ENCODE results near the gene SHISA6. TPM values are rescaled to one million over a fixed set of nuclear protein-coding genes. Genes with fewer than 3 reads are reported as not detected.

SHISA6 gene
- total RNA-seq, 4 donors from 2014 or later: 0.14 to 4.2 (median 0.32) TPM; not detected in 1

GRCh38 chr17:11538366-11538765, 297.4 kb downstream of the SHISA6 start:
- Histone ChIP-seq H3K9me3 (no peaks in the 10 kb centered on the region), H3K4me1 (no peaks in the 10 kb centered on the region), H3K36me3 (no peaks in the 10 kb centered on the region), H3K27ac (no peak overlapping the region), H3K4me3 (no peak overlapping the region), H3K27me3 (no peaks in the 10 kb centered on the region)
- WGBS, 2 donors (ENCODE audit: low coverage in 1 of 2): 55 to 83% methylated on average over 2 to 5 of the region's 5 CpGs
- TF ChIP-seq EP300 (IDR thresholded peaks at IDR 0.05; ENCODE audit: low read depth) (no peak), POLR2A (IDR thresholded peaks at IDR 0.05) (no peak), CTCF (IDR thresholded peaks at IDR 0.05) (no peak), POLR2AphosphoS5 (IDR thresholded peaks at IDR 0.05) (no peak)
- intact Hi-C loops (cut with DNase I; ENCODE audit: low total_unique reads) (no loop called here), in situ Hi-C loops (cut with MboI; ENCODE audit: low pct_ligation_motif_present in 1 of 4, low pct_unique_long_range_greater_than_20kb in 1 of 4, low sequenced_read_pairs in 3 of 4) (no loop called here)
- no peak for DNase-seq

GRCh38 chr17:11539637-11540036, 298.6 kb downstream of the SHISA6 start:
- H3K4me1 ChIP-seq: no peaks in the 10 kb centered on the region
- no peak for DNase-seq
- no peaks in the 10 kb centered on the region for H3K27me3 ChIP-seq
- H3K4me3 ChIP-seq: no peak overlapping the region
- no peak overlapping the region for H3K27ac ChIP-seq
- no peaks in the 10 kb centered on the region for H3K9me3 ChIP-seq
- H3K36me3 ChIP-seq: no peaks in the 10 kb centered on the region
- TF ChIP-seq POLR2A (IDR thresholded peaks at IDR 0.05): no peak
- no peak for TF ChIP-seq EP300 (IDR thresholded peaks at IDR 0.05; ENCODE audit: low read depth)
- TF ChIP-seq POLR2AphosphoS5 (IDR thresholded peaks at IDR 0.05): no peak
- intact Hi-C loops (cut with DNase I; ENCODE audit: low total_unique reads): no loop called here
- in situ Hi-C loops (cut with MboI; ENCODE audit: low pct_ligation_motif_present in 1 of 4, low pct_unique_long_range_greater_than_20kb in 1 of 4, low sequenced_read_pairs in 3 of 4): no loop called here
- 80 to 100% methylated on average over 1 to 7 of the region's 7 CpGs for WGBS, 2 donors (ENCODE audit: low coverage in 1 of 2)

GRCh38 chr17:11545002-11545401, 304.0 kb downstream of the SHISA6 start:
- TF ChIP-seq POLR2AphosphoS5 (IDR thresholded peaks at IDR 0.05) (no peak), EP300 (IDR thresholded peaks at IDR 0.05; ENCODE audit: low read depth) (no peak), CTCF (IDR thresholded peaks at IDR 0.05) (no peak), POLR2A (IDR thresholded peaks at IDR 0.05) (no peak)
- in situ Hi-C loops (cut with MboI; ENCODE audit: low pct_ligation_motif_present in 1 of 4, low pct_unique_long_range_greater_than_20kb in 1 of 4, low sequenced_read_pairs in 3 of 4): no loop called here
- Histone ChIP-seq H3K27me3 (no peaks in the 10 kb centered on the region), H3K27ac (no peak overlapping the region), H3K36me3 (no peaks in the 10 kb centered on the region), H3K9me3 (no peaks in the 10 kb centered on the region), H3K4me3 (no peak overlapping the region), H3K4me1 (no peaks in the 10 kb centered on the region)
- intact Hi-C loops (cut with DNase I; ENCODE audit: low total_unique reads): no loop called here
- WGBS, 2 donors (ENCODE audit: low coverage in 1 of 2): 83 to 85% methylated on average over 6 of the region's 6 CpGs
- DNase-seq: no peak

- intact Hi-C loops (cut with DNase I; ENCODE audit: low total_unique reads) (no loop called here), in situ Hi-C loops (cut with MboI; ENCODE audit: low pct_ligation_motif_present in 1 of 4, low pct_unique_long_range_greater_than_20kb in 1 of 4, low sequenced_read_pairs in 3 of 4) (no loop called here)
- DNase-seq: no peak
- H3K27me3 ChIP-seq: no peaks in the 10 kb centered on the region
- H3K4me1 ChIP-seq: no peaks in the 10 kb centered on the region
- no peaks in the 10 kb centered on the region for H3K9me3 ChIP-seq
- no peaks in the 10 kb centered on the region for H3K36me3 ChIP-seq
- WGBS, 2 donors (ENCODE audit: low coverage in 1 of 2): 77% methylated on average over 3 of the region's 3 CpGs; no CpG with 5 or more reads in 1 of the 2 donors
- H3K4me3 ChIP-seq: no peak overlapping the region
- no peak overlapping the region for H3K27ac ChIP-seq
- TF ChIP-seq EP300 (IDR thresholded peaks at IDR 0.05; ENCODE audit: low read depth) (no peak), CTCF (IDR thresholded peaks at IDR 0.05) (no peak), POLR2A (IDR thresholded peaks at IDR 0.05) (no peak), POLR2AphosphoS5 (IDR thresholded peaks at IDR 0.05) (no peak)
These were observed 304.7 kb downstream of the SHISA6 start for GRCh38 chr17:11545696-11546095.

- no peaks in the 10 kb centered on the region for H3K4me1 ChIP-seq
- 90 to 96% methylated on average over 4 of the region's 4 CpGs for WGBS, 2 donors (ENCODE audit: low coverage in 1 of 2)
- no peak for DNase-seq
- H3K4me3 ChIP-seq: no peak overlapping the region
- no peaks in the 10 kb centered on the region for H3K9me3 ChIP-seq
- no peak for TF ChIP-seq POLR2A (IDR thresholded peaks at IDR 0.05)
- TF ChIP-seq EP300 (IDR thresholded peaks at IDR 0.05; ENCODE audit: low read depth): no peak
- no peak for TF ChIP-seq POLR2AphosphoS5 (IDR thresholded peaks at IDR 0.05)
- TF ChIP-seq CTCF (IDR thresholded peaks at IDR 0.05): no peak
- H3K36me3 ChIP-seq: no peaks in the 10 kb centered on the region
- in situ Hi-C loops (cut with MboI; ENCODE audit: low pct_ligation_motif_present in 1 of 4, low pct_unique_long_range_greater_than_20kb in 1 of 4, low sequenced_read_pairs in 3 of 4): no loop called here
- no peak overlapping the region for H3K27ac ChIP-seq
- H3K27me3 ChIP-seq: no peaks in the 10 kb centered on the region
- intact Hi-C loops (cut with DNase I; ENCODE audit: low total_unique reads): no loop called here
These were observed 306.8 kb downstream of the SHISA6 start for GRCh38 chr17:11547853-11548252.

Measured in transverse colon (tissue), 4 donors.